Daoy (cell line): ENCODE results near the gene KCNIP4. TPM values are rescaled to one million over a fixed set of nuclear protein-coding genes. Genes with fewer than 3 reads are reported as not detected.
A peak's percentile ranks its signal among the peaks of the same experiment; 100 is the strongest.

Experiments
- DNase-seq: peaks from one replicate; pipeline ENCODE4 v3.0.0-alpha.2; 2015; ENCODE audit warnings: low read depth
- total RNA-seq: library from RNA; depleted of rRNA; stranded (reverse); fragments of >200 nt; shearing (Covaris generic); gene quantifications from 2 replicates; pipeline ENCODE4 v1.2.3, GENCODE V29; 2014

The KCNIP4 gene
- total RNA-seq, 1 experiment from 2014 or later: not detected

- DNase-seq: no peak
Observed at GRCh38 chr4:21571100-21571499, 377.5 kb downstream of the KCNIP4 start.

- no peak for DNase-seq
Observed at GRCh38 chr4:21569638-21570037, 378.9 kb downstream of the KCNIP4 start.

- no peak for DNase-seq
Observed at GRCh38 chr4:21555083-21555482, 393.5 kb downstream of the KCNIP4 start.

- DNase-seq: no peak
Observed at GRCh38 chr4:21554500-21554899, 394.1 kb downstream of the KCNIP4 start.

GRCh38 chr4:21554066-21554465, 394.5 kb downstream of the KCNIP4 start:
- no peak for DNase-seq

- no peak for DNase-seq
Observed at GRCh38 chr4:21552455-21552854, 396.1 kb downstream of the KCNIP4 start.

- DNase-seq: no peak
Observed at GRCh38 chr4:21544955-21545354, 403.6 kb downstream of the KCNIP4 start.

GRCh38 chr4:21544415-21544814, 404.2 kb downstream of the KCNIP4 start:
- no peak for DNase-seq

GRCh38 chr4:21543514-21543913, 405.1 kb downstream of the KCNIP4 start:
- DNase-seq: no peak

GRCh38 chr4:21535898-21536297, 412.7 kb downstream of the KCNIP4 start:
- DNase-seq: no peak

GRCh38 chr4:21531048-21531447, 417.5 kb downstream of the KCNIP4 start:
- no peak for DNase-seq

- no peak for DNase-seq
Observed at GRCh38 chr4:21529214-21529613, 419.4 kb downstream of the KCNIP4 start.

GRCh38 chr4:21522296-21522695, 426.3 kb downstream of the KCNIP4 start:
- DNase-seq: no peak

- no peak for DNase-seq
Observed at GRCh38 chr4:21517126-21517859, 431.3 kb downstream of the KCNIP4 start.

- no peak for DNase-seq
Observed at GRCh38 chr4:21514022-21514694, 434.4 kb downstream of the KCNIP4 start.

- DNase-seq: no peak
Observed at GRCh38 chr4:21512353-21512752, 436.2 kb downstream of the KCNIP4 start.

GRCh38 chr4:21507439-21507838, 441.1 kb downstream of the KCNIP4 start:
- no peak for DNase-seq

- DNase-seq: no peak
Observed at GRCh38 chr4:21490682-21491081, 457.9 kb downstream of the KCNIP4 start.

GRCh38 chr4:21476757-21477156, 471.8 kb downstream of the KCNIP4 start:
- no peak for DNase-seq

GRCh38 chr4:21474195-21474594, 474.4 kb downstream of the KCNIP4 start:
- no peak for DNase-seq

GRCh38 chr4:21470535-21470934, 478.0 kb downstream of the KCNIP4 start:
- peak; percentile 49 for DNase-seq

GRCh38 chr4:21469438-21470300, 478.9 kb downstream of the KCNIP4 start:
- no peak for DNase-seq
